ENCODE data around the gene RIMS1. TPM values are rescaled to one million over a fixed set of nuclear protein-coding genes. Genes with fewer than 3 reads are reported as not detected.

The RIMS1 gene
- total and polyA plus RNA-seq, 2 donors (not counting 3 experiments of a cell fraction or from before 2014, with no cell fraction given) = 0.15 TPM; not detected in 1

GRCh38 chr6:72140795-72141194 lies 254.4 kb downstream of the RIMS1 start:
- Histone ChIP-seq H3K79me2 (ENCODE audit: control insufficient read depth, insufficient read depth, low read length) (no peaks in the 10 kb centered on the region), H3K9ac (replicated peaks; ENCODE audit: extremely low read depth, insufficient read depth, low read length) (no peak overlapping the region), H3K9me3 (replicated peaks; ENCODE audit: control insufficient read depth, insufficient read depth, low read length) (no peaks in the 10 kb centered on the region), H3K27ac (ENCODE audit: insufficient read depth, low read depth, low read length) (no peak overlapping the region), H3K4me2 (ENCODE audit: insufficient read depth, low read length) (no peak overlapping the region), H3K27me3 (ENCODE audit: control insufficient read depth in 2 of 2, insufficient read depth in 2 of 2, low read length in 2 of 2) (peaks cover 0 to 2% of the 10 kb centered on the region in 2 experiments), H3K4me3 (replicated peaks in 1 of 3; ENCODE audit: insufficient read depth in 1 of 3, low read depth in 1 of 3, low read length in 3 of 3) (no peak overlapping the region), H3K4me1 (ENCODE audit: control insufficient read depth, extremely low read depth, insufficient read depth, low read length) (no peaks in the 10 kb centered on the region), H2AFZ (ENCODE audit: low read depth, low read length) (no peak overlapping the region), H3K36me3 (ENCODE audit: control insufficient read depth in 2 of 2, extremely low read depth in 1 of 2, insufficient read depth in 2 of 2, low read length in 2 of 2) (no peaks in the 10 kb centered on the region), H4K20me1 (replicated peaks; ENCODE audit: control insufficient read depth, extremely low read depth, insufficient read depth, low read length) (no peaks in the 10 kb centered on the region), H3K9me1 (replicated peaks; ENCODE audit: control insufficient read depth, extremely low read depth, insufficient read depth, low read length) (no peaks in the 10 kb centered on the region)
- FAIRE-seq (no peak), DNase-seq (ENCODE audit: low read depth, low spot score) (no peak)
- TF ChIP-seq POLR2A (IDR thresholded peaks at IDR 0.05; ENCODE audit: low read depth, low read length) = no peak
- TF ChIP-seq GATA2 (IDR thresholded peaks at IDR 0.05; ENCODE audit: insufficient read depth, insufficient read length, low read depth, low read length) = no peak
- no peak for TF ChIP-seq MYC (IDR thresholded peaks at IDR 0.05; ENCODE audit: low read depth, low read length)
- no peak for TF ChIP-seq JUN (IDR thresholded peaks at IDR 0.05; ENCODE audit: borderline replicate concordance, insufficient read depth, insufficient read length, low read depth)
- TF ChIP-seq MAX (IDR thresholded peaks at IDR 0.05; ENCODE audit: insufficient read depth, insufficient read length) = no peak
- TF ChIP-seq FOS (IDR thresholded peaks at IDR 0.05; ENCODE audit: borderline replicate concordance, insufficient read depth, low read length) = no peak
- TF ChIP-seq POLR2AphosphoS5 (IDR thresholded peaks at IDR 0.05; ENCODE audit: insufficient read depth, low read depth, low read length) = no peak
- TF ChIP-seq, protein P1, sequence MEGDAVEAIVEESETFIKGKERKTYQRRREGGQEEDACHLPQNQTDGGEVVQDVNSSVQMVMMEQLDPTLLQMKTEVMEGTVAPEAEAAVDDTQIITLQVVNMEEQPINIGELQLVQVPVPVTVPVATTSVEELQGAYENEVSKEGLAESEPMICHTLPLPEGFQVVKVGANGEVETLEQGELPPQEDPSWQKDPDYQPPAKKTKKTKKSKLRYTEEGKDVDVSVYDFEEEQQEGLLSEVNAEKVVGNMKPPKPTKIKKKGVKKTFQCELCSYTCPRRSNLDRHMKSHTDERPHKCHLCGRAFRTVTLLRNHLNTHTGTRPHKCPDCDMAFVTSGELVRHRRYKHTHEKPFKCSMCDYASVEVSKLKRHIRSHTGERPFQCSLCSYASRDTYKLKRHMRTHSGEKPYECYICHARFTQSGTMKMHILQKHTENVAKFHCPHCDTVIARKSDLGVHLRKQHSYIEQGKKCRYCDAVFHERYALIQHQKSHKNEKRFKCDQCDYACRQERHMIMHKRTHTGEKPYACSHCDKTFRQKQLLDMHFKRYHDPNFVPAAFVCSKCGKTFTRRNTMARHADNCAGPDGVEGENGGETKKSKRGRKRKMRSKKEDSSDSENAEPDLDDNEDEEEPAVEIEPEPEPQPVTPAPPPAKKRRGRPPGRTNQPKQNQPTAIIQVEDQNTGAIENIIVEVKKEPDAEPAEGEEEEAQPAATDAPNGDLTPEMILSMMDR (IDR thresholded peaks at IDR 0.05; ENCODE audit: extremely low read depth in 1 of 2, insufficient read depth in 1 of 2, low read depth in 1 of 2, low read length in 2 of 2) = no peak
- no peak for TF ChIP-seq EZH2 (IDR thresholded peaks at IDR 0.05; ENCODE audit: borderline replicate concordance, low read depth, low read length, severe bottlenecking)
- intact Hi-C loops (cut with micrococcal nuclease) = loop anchor here (2.0 kb wide), 1 partner anchor 272 kb away; no protein-coding TSS in a partner anchor
- CTCF ChIA-PET = no interaction called here
- dilution Hi-C loops (cut with MboI; ENCODE audit: extremely low pct_ligation_motif_present, low sequenced_read_pairs) = no loop called here
- no TSS peak for BruUV-seq (replicated peaks)
- POLR2A ChIA-PET = no interaction called here
